K562 (cell line): ENCODE results near the gene TTC39B. TPM values are rescaled to one million over a fixed set of nuclear protein-coding genes. Genes with fewer than 3 reads are reported as not detected.

Source experiments
- ATAC-seq: fragments of 200-7000 bp; cut with Tn5 transposase; 3 replicates; pipeline ENCODE4 v1.9.1; 2020; ENCODE audit warnings: moderate library complexity
- BruUV-seq: library from RNA; stranded (reverse); fragments of 400-500 nt; replicated peaks from 2 replicates; lab custom pipeline; 2021; lab: Mats Ljungman, UMichigan
- CTCF ChIA-PET: fragments of 300-600 bp; formaldehyde crosslinking; extraction: SDS; loops from one replicate; lab custom pipeline; 2021; ENCODE audit warnings: low intra/inter-chr PET ratio; lab: Yijun Ruan, JAX
- POLR2A ChIA-PET: fragments of 300-600, 350-650 bp; sonication (Branson Sonifier 250); formaldehyde crosslinking; extraction: SDS; loops from one replicate; lab custom pipeline; 2021; ENCODE audit warnings: antibody characterized with exemption, inconsistent platforms; lab: Yijun Ruan, JAX
- DNase-seq, 4 experiments: peaks; one replicate each; pipeline versions ENCODE4 v3.0.0 to v3.0.0-alpha.2; 2011 to 2018; ENCODE audit warnings: low spot score in 3 of 4, mixed read lengths in 3 of 4; ENCODE audit errors: extremely low read depth in 1 of 4
- FAIRE-seq: peaks from 2 replicates; lab custom pipeline; 2011; peaks lifted over from hg19 to GRCh38; lab: Jason Lieb, UNC
- H2AFZ ChIP-seq: 2 replicates; pipeline ENCODE4 v1.6.0; 2011; ENCODE audit warnings: low read depth, low read length, control low read depth, inconsistent platforms
- H3K27ac ChIP-seq: fragments of 200-600 bp; 3 replicates; pipeline ENCODE4 v1.8.0; 2011; ENCODE audit warnings: low read depth, mild to moderate bottlenecking, control low read depth, inconsistent platforms, low read length, moderate library complexity, mixed read lengths; ENCODE audit errors: extremely low read depth
- H3K27me3 ChIP-seq, 2 experiments: fragments of 300-600 bp in 1 of 2; 2 replicates in 1 of 2; 3 replicates in 1 of 2; pipeline versions ENCODE4 v1.6.0 to v1.8.0; 2011; ENCODE audit warnings: inconsistent platforms in 2 of 2, low read length in 2 of 2, mild to moderate bottlenecking in 1 of 2, mixed read lengths in 1 of 2, moderate library complexity in 1 of 2; ENCODE audit not compliant: control insufficient read depth in 2 of 2, insufficient read depth in 2 of 2
- H3K36me3 ChIP-seq: fragments of 300-600 bp; 3 replicates; pipeline ENCODE4 v1.8.0; 2011; ENCODE audit warnings: mild to moderate bottlenecking, low read length, inconsistent platforms; ENCODE audit not compliant: control insufficient read depth, insufficient read depth
- H3K4me1 ChIP-seq, 2 experiments: fragments of 200-600 bp in 1 of 2; replicated peaks in 1 of 2; 2 replicates in 1 of 2; 3 replicates in 1 of 2; pipeline versions ENCODE4 v1.5.1 to v1.8.0; 2011; ENCODE audit warnings: inconsistent platforms in 2 of 2, low read length in 2 of 2, mild to moderate bottlenecking in 1 of 2, mixed read lengths in 1 of 2, moderate library complexity in 1 of 2; ENCODE audit not compliant: control insufficient read depth in 2 of 2, insufficient read depth in 2 of 2
- H3K4me2 ChIP-seq: 2 replicates; pipeline ENCODE4 v1.6.1; 2011; ENCODE audit warnings: low read length, control low read depth, inconsistent platforms, mixed read lengths; ENCODE audit not compliant: insufficient read depth
- H3K4me3 ChIP-seq: fragments of 200-600 bp; sonication (generic), shearing (Covaris generic); 2 replicates; pipeline ENCODE4 v1.5.1; 2016; ENCODE audit warnings: control low read depth, inconsistent platforms
- H3K79me2 ChIP-seq: fragments of 200-600 bp; 3 replicates; pipeline ENCODE4 v1.8.0; 2011; ENCODE audit warnings: low read length, inconsistent platforms; ENCODE audit not compliant: control insufficient read depth, insufficient read depth
- H3K9ac ChIP-seq, 2 experiments: 2 replicates each; pipeline versions ENCODE4 v1.6.0 to v1.6.1; 2011; ENCODE audit warnings: low read depth in 2 of 2, low read length in 2 of 2, control low read depth in 1 of 2, inconsistent platforms in 1 of 2, mild to moderate bottlenecking in 1 of 2, mixed read lengths in 1 of 2; ENCODE audit not compliant: insufficient read depth in 1 of 2
- H3K9me1 ChIP-seq: one replicate; pipeline ENCODE4 v1.6.0; 2011; ENCODE audit warnings: inconsistent platforms, mild to moderate bottlenecking, low read length, moderate library complexity; ENCODE audit not compliant: control insufficient read depth, insufficient read depth
- H3K9me3 ChIP-seq: replicated peaks from 2 replicates; pipeline ENCODE4 v1.5.1; 2011; ENCODE audit warnings: low read depth, low read length, inconsistent platforms; ENCODE audit not compliant: control insufficient read depth, insufficient read depth
- H4K20me1 ChIP-seq: replicated peaks from 2 replicates; pipeline ENCODE4 v1.6.1; 2011; ENCODE audit warnings: low read length, inconsistent platforms, mixed read lengths; ENCODE audit not compliant: control insufficient read depth, insufficient read depth
- CTCF ChIP-seq, 3 experiments: IDR thresholded peaks in 2 of 3; conservative IDR thresholded peaks in 1 of 3; 2 replicates each; pipeline ENCODE4 v1.5.1; 2011 to 2012; ENCODE audit warnings: low read length in 3 of 3, mild to moderate bottlenecking in 3 of 3, control low read depth in 2 of 3, improper control_type of control experiment in 1 of 3, inconsistent platforms in 1 of 3, low read depth in 1 of 3, mixed read lengths in 1 of 3, moderate library complexity in 1 of 3; ENCODE audit not compliant: insufficient read depth in 2 of 3
- FOXA3 ChIP-seq, 2 experiments: fragments of 450-650 bp in 1 of 2; sonication (generic) in 1 of 2; formaldehyde crosslinking; IDR thresholded peaks in 1 of 2; conservative IDR thresholded peaks in 1 of 2; 2 replicates each; pipeline versions ENCODE4 v1.4.0 to v1.8.0; 2020 to 2022; ENCODE audit warnings: mild to moderate bottlenecking in 2 of 2, missing genetic modification reagents in 1 of 2
- GTF3C2 ChIP-seq: IDR thresholded peaks from 3 replicates; pipeline ENCODE4 v1.6.1; 2011; ENCODE audit warnings: borderline replicate concordance, mild to moderate bottlenecking, moderate library complexity; ENCODE audit not compliant: insufficient read length; ENCODE audit errors: extremely low read depth
- NFIC ChIP-seq: fragments of 450-650 bp; IDR thresholded peaks from 2 replicates; pipeline ENCODE4 v1.6.1; 2017; ENCODE audit warnings: mild to moderate bottlenecking, inconsistent platforms
- OTX1 ChIP-seq: fragments of 450-650 bp; formaldehyde crosslinking; IDR thresholded peaks from 2 replicates; pipeline ENCODE4 v1.4.0; 2022; ENCODE audit warnings: mild to moderate bottlenecking
- PRDM10 ChIP-seq: fragments of 450-650 bp; IDR thresholded peaks from 2 replicates; pipeline ENCODE4 v1.6.1; 2018; ENCODE audit not compliant: partially characterized antibody
- RAD21 ChIP-seq, 2 experiments: fragments of 250-450 bp in 1 of 2; fragments of 450-650 bp in 1 of 2; sonication (Bioruptor Pico) in 1 of 2; formaldehyde crosslinking in 1 of 2; IDR thresholded peaks in 1 of 2; conservative IDR thresholded peaks in 1 of 2; 2 replicates each; pipeline versions ENCODE4 v1.4.0 to v1.8.0; 2020 to 2022; ENCODE audit warnings: mild to moderate bottlenecking in 2 of 2, moderate library complexity in 1 of 2
- RCOR1 ChIP-seq, 2 experiments: IDR thresholded peaks; 2 replicates each; pipeline ENCODE4 v1.6.1; 2012; ENCODE audit warnings: low read depth in 2 of 2, low read length in 2 of 2, borderline replicate concordance in 1 of 2, improper control_type of control experiment in 1 of 2
- ZNF324 ChIP-seq: fragments of 250-450 bp; sonication (Bioruptor Pico); IDR thresholded peaks from 2 replicates; pipeline ENCODE4 v1.4.0; 2020; ENCODE audit warnings: mild to moderate bottlenecking
- WGBS: fragments of 100-300 bp; shearing (Covaris generic); methylation state at CpG from one replicate; pipeline ENCODE4 v1.1.6; 2016; ENCODE audit warnings: low coverage, mixed read lengths; ENCODE audit not compliant: insufficient coverage; ENCODE audit errors: missing lambda C conversion rate; 5-methylcytosine and 5-hydroxymethylcytosine counted together
- in situ Hi-C: fragments of 300-500 bp; cut with MboI; formaldehyde crosslinking; loops from 4 replicates; pipeline ENCODE4 v1.15.0; 2018; ENCODE audit warnings: inconsistent platforms, mixed read lengths
- intact Hi-C: fragments of 100-400 bp; cut with micrococcal nuclease; formaldehyde crosslinking; loops from 2 replicates; pipeline ENCODE4 v1.14.2; 2022
- polyA plus RNA-seq, 8 experiments: library from polyadenylated mRNA; depleted of rRNA in 4 of 8; stranded (reverse) in 5 of 8; unstranded in 3 of 8; fragments of >200 nt; fragmentation: Nextera tagmentation in 2 of 8; fragmentation: Illumina TruSeq in 1 of 8; extraction: Ambion mirVana in 2 of 8; extraction: Trizol in 1 of 8; gene quantifications; 2 replicates each; pipeline versions ENCODE4 v1.2.1 to v1.2.3, GENCODE V29; 2011 to 2014; ENCODE audit warnings: inconsistent platforms in 1 of 8, missing spikeins in 1 of 8
- total RNA-seq, 7 experiments: library from RNA; depleted of rRNA in 6 of 7; stranded (reverse); fragments of >200 nt in 6 of 7; fragmentation: Illumina TruSeq in 2 of 7; extraction: Trizol in 2 of 7; gene quantifications; 2 replicates each; pipeline versions ENCODE4 v1.2.1 to v1.2.3, GENCODE V29; 2011 to 2021; ENCODE audit warnings: low replicate concordance in 1 of 7

Gene TTC39B
- total and polyA plus RNA-seq, 9 of the 15 experiments (the other 6 are each of a cell fraction or from before 2014, with no cell fraction given), result 0.32 to 1.2 (median 0.95) TPM

GRCh38 chr9:15307523-15307841 is 466 bp upstream of the TTC39B start:
- Histone ChIP-seq H3K79me2 (no peaks in the 10 kb centered on the region), H2AFZ (peak overlapping the region; percentile 96), H3K9me1 (no peaks in the 10 kb centered on the region), H3K9me3 (no peaks in the 10 kb centered on the region), H3K4me3 (peak overlapping the region; percentile 62), H3K4me2 (peak overlapping the region; percentile 80), H3K27ac (no peak overlapping the region), H3K9ac (peak overlapping the region in 1 of 2 experiments; percentile 91; a peak in 3 of 4 replicates), H3K4me1 (peaks cover 0 to 17% of the 10 kb centered on the region in 2 experiments; a peak in 2 of 5 replicates), H3K27me3 (no peaks in the 10 kb centered on the region), H4K20me1 (no peaks in the 10 kb centered on the region), H3K36me3 (no peaks in the 10 kb centered on the region)
- WGBS, result 11% methylated on average over 5 of the region's 12 CpGs
- intact Hi-C loops, result no loop called here
- ChIA-PET POLR2A (interaction anchor here (0.7 kb wide), 1 partner anchor 39 kb away, joined by 3 read pairs; no protein-coding TSS in a partner anchor), CTCF (no interaction called here)
- DNase-seq, result no peak
- FAIRE-seq, result no peak
- no TSS peak for BruUV-seq
- in situ Hi-C loops, result no loop called here
- peak; percentile 52 for ATAC-seq
- peak; percentile 55 for TF ChIP-seq NFIC
- 0 out of 6 replicates have a peak, but pooled peaks of 1 of the 3 experiments have one; percentile 4 for TF ChIP-seq CTCF (IDR thresholded peaks at IDR 0.05 in 2 of 3, conservative IDR thresholded peaks at IDR 0.05 in 1 of 3; ENCODE audit: insufficient read depth in 2 of 3, low read depth in 1 of 3, low read length in 3 of 3)
- TF ChIP-seq PRDM10, result peak; percentile 73
- TF ChIP-seq ZNF324 (CRISPR knock-in tag), result no peak
- TF ChIP-seq RAD21 (CRISPR knock-in tag; conservative IDR thresholded peaks at IDR 0.05 in 1 of 2, IDR thresholded peaks at IDR 0.05 in 1 of 2), result peak in 1 of 2 experiments; percentile 16; a peak in 1 of 4 replicates
- TF ChIP-seq FOXA3 (CRISPR knock-in tag; conservative IDR thresholded peaks at IDR 0.05 in 1 of 2, IDR thresholded peaks at IDR 0.05 in 1 of 2), result no peak
- no peak for TF ChIP-seq OTX1 (CRISPR knock-in tag)
- TF ChIP-seq GTF3C2, result no peak
- TF ChIP-seq RCOR1 (IDR thresholded peaks at IDR 0.05; ENCODE audit: borderline replicate concordance in 1 of 2, low read depth in 2 of 2, low read length in 2 of 2), result 0 out of 4 replicates have a peak, but pooled peaks of 1 of the 2 experiments have one; percentile 1
